IMR-90 (cell line): ENCODE measurements around the gene TENM4. TPM values are rescaled to one million over a fixed set of nuclear protein-coding genes. Genes with fewer than 3 reads are reported as not detected.

Experiments used
- ATAC-seq: fragments of 200-7000 bp; cut with Tn5 transposase; 2 replicates; pipeline ENCODE4 v1.9.1; 2020; ENCODE audit warnings: low read depth, mild to moderate bottlenecking, moderate library complexity
- BruUV-seq: library from RNA; stranded (reverse); fragments of 400-500 nt; replicated peaks from 2 replicates; lab custom pipeline; 2021; lab: Mats Ljungman, UMichigan
- CTCF ChIA-PET: fragments of 300-600 bp; formaldehyde crosslinking; extraction: SDS; loops from one replicate; lab custom pipeline; 2021; ENCODE audit warnings: antibody characterized with exemption; lab: Yijun Ruan, JAX
- POLR2A ChIA-PET: fragments of 300-600 bp; sonication (Branson Sonifier 250); formaldehyde crosslinking; loops from one replicate; lab custom pipeline; 2022; ENCODE audit warnings: antibody characterized with exemption; ENCODE audit not compliant: unreplicated experiment; lab: Charles Lee
- DNase-seq: peaks from one replicate; pipeline ENCODE4 v3.0.0; 2013
- H2AFZ ChIP-seq: replicated peaks from 2 replicates; pipeline ENCODE3; 2013; ENCODE audit warnings: low read length, mild to moderate bottlenecking; ENCODE audit not compliant: poor library complexity
- H2AK5ac ChIP-seq: 2 replicates; pipeline ENCODE4 v1.6.1; 2013; ENCODE audit warnings: low read depth, low read length, inconsistent platforms
- H2AK9ac ChIP-seq: replicated peaks from 2 replicates; pipeline ENCODE3; 2013; ENCODE audit warnings: mild to moderate bottlenecking, low read depth, low read length, moderate library complexity; ENCODE audit not compliant: poor library complexity
- H2BK120ac ChIP-seq: 2 replicates; pipeline ENCODE4 v1.6.1; 2013; ENCODE audit warnings: low read depth, low read length, inconsistent platforms
- H2BK15ac ChIP-seq: 3 replicates; pipeline ENCODE4 v1.6.1; 2013; ENCODE audit warnings: low read depth, low read length, inconsistent platforms
- H2BK20ac ChIP-seq: 2 replicates; pipeline ENCODE4 v1.6.1; 2013; ENCODE audit warnings: low read depth, mild to moderate bottlenecking, inconsistent platforms, low read length, moderate library complexity
- H2BK5ac ChIP-seq: 2 replicates; pipeline ENCODE4 v1.6.1; 2013; ENCODE audit warnings: mild to moderate bottlenecking, low read depth, low read length, inconsistent platforms; ENCODE audit not compliant: poor library complexity, severe bottlenecking
- H3K14ac ChIP-seq: replicated peaks from 2 replicates; pipeline ENCODE4 v1.6.1; 2013; ENCODE audit warnings: low read depth, low read length, inconsistent platforms
- H3K18ac ChIP-seq: 2 replicates; pipeline ENCODE4 v1.6.1; 2013; ENCODE audit warnings: low read depth, low read length, control low read depth
- H3K23ac ChIP-seq: 2 replicates; pipeline ENCODE4 v1.6.1; 2013; ENCODE audit warnings: low read depth, low read length, inconsistent platforms
- H3K27ac ChIP-seq: 2 replicates; pipeline ENCODE4 v1.5.1; 2013; ENCODE audit warnings: mild to moderate bottlenecking, control low read depth, low read length; ENCODE audit not compliant: insufficient read depth
- H3K27me3 ChIP-seq: 2 replicates; pipeline ENCODE4 v1.6.1; 2013; ENCODE audit warnings: low read length; ENCODE audit not compliant: control insufficient read depth, insufficient read depth
- H3K36me3 ChIP-seq: 2 replicates; pipeline ENCODE4 v1.6.1; 2013; ENCODE audit warnings: low read length, mixed read lengths; ENCODE audit not compliant: control insufficient read depth, insufficient read depth
- H3K4ac ChIP-seq: 2 replicates; pipeline ENCODE4 v1.6.1; 2013; ENCODE audit warnings: low read depth, low read length, inconsistent platforms
- H3K4me1 ChIP-seq: 2 replicates; pipeline ENCODE4 v1.6.1; 2013; ENCODE audit warnings: low read length, mixed read lengths; ENCODE audit not compliant: control insufficient read depth, insufficient read depth
- H3K4me2 ChIP-seq: 2 replicates; pipeline ENCODE4 v1.6.1; 2013; ENCODE audit warnings: low read depth, mild to moderate bottlenecking, control low read depth, low read length, moderate library complexity
- H3K4me3 ChIP-seq: 2 replicates; pipeline ENCODE4 v1.5.1; 2013; ENCODE audit warnings: low read depth, mild to moderate bottlenecking, control low read depth, low read length, moderate library complexity; ENCODE audit not compliant: insufficient read depth
- H3K56ac ChIP-seq: 2 replicates; pipeline ENCODE4 v1.6.1; 2013; ENCODE audit warnings: low read length, inconsistent platforms; ENCODE audit not compliant: insufficient read depth; ENCODE audit errors: extremely low read depth
- H3K79me1 ChIP-seq, 2 experiments: 2 replicates each; pipeline ENCODE4 v1.6.1; 2013; ENCODE audit warnings: low read length in 2 of 2, inconsistent platforms in 1 of 2, low read depth in 1 of 2
- H3K9ac ChIP-seq: 2 replicates; pipeline ENCODE4 v1.6.1; 2013; ENCODE audit warnings: low read depth, low read length, control low read depth
- H3K9me1 ChIP-seq: 2 replicates; pipeline ENCODE4 v1.6.1; 2013; ENCODE audit warnings: low read length, inconsistent platforms; ENCODE audit not compliant: insufficient read depth
- H3K9me3 ChIP-seq: 2 replicates; pipeline ENCODE4 v1.6.1; 2013; ENCODE audit warnings: low read length; ENCODE audit not compliant: control insufficient read depth, insufficient read depth
- H4K20me1 ChIP-seq: 2 replicates; pipeline ENCODE4 v1.6.1; 2013; ENCODE audit warnings: low read length, inconsistent platforms; ENCODE audit not compliant: insufficient read depth
- H4K5ac ChIP-seq: 2 replicates; pipeline ENCODE4 v1.6.1; 2013; ENCODE audit warnings: mild to moderate bottlenecking, low read depth, low read length, control low read depth
- H4K8ac ChIP-seq, 2 experiments: 2 replicates each; pipeline ENCODE4 v1.6.1; 2013; ENCODE audit warnings: low read depth in 2 of 2, low read length in 2 of 2, control low read depth in 1 of 2, inconsistent platforms in 1 of 2
- H4K91ac ChIP-seq: 2 replicates; pipeline ENCODE4 v1.6.1; 2013; ENCODE audit warnings: low read depth, low read length, inconsistent platforms; ENCODE audit not compliant: insufficient read depth
- BHLHE40 ChIP-seq: fragments of 150-350 bp; IDR thresholded peaks from 2 replicates; pipeline ENCODE4 v1.6.1; 2016; ENCODE audit warnings: mild to moderate bottlenecking, low read depth, low read length
- CTCF ChIP-seq: conservative IDR thresholded peaks from 2 replicates; pipeline ENCODE4 v1.5.1; 2012; ENCODE audit warnings: mild to moderate bottlenecking, low read depth, low read length, improper control_type of control experiment
- FOS ChIP-seq: fragments of 150-350 bp; IDR thresholded peaks from 2 replicates; pipeline ENCODE4 v1.6.1; 2016; ENCODE audit warnings: low read depth, low read length
- MAFK ChIP-seq: IDR thresholded peaks from 2 replicates; pipeline ENCODE4 v1.6.1; 2012; ENCODE audit warnings: low read depth, low read length, improper control_type of control experiment
- MAZ ChIP-seq: IDR thresholded peaks from 2 replicates; pipeline ENCODE4 v1.6.1; 2012; ENCODE audit warnings: low read depth, mild to moderate bottlenecking, low read length, improper control_type of control experiment, moderate library complexity, borderline replicate concordance
- MXI1 ChIP-seq: IDR thresholded peaks from 2 replicates; pipeline ENCODE4 v1.6.1; 2012; ENCODE audit warnings: low read depth, mild to moderate bottlenecking, low read length, moderate library complexity, borderline replicate concordance
- NFE2L2 ChIP-seq: fragments of 150-350 bp; IDR thresholded peaks from 2 replicates; pipeline ENCODE4 v1.6.1; 2016; ENCODE audit warnings: low read depth, mild to moderate bottlenecking, low read length
- RCOR1 ChIP-seq: IDR thresholded peaks from 2 replicates; pipeline ENCODE4 v1.6.1; 2012; ENCODE audit warnings: mild to moderate bottlenecking, low read length, improper control_type of control experiment; ENCODE audit not compliant: insufficient replicate concordance
- SMC3 ChIP-seq: fragments of 150-350 bp; IDR thresholded peaks from 2 replicates; pipeline ENCODE4 v1.6.1; 2016; ENCODE audit warnings: low read depth, mild to moderate bottlenecking, antibody characterized with exemption, low read length, moderate library complexity
- USF2 ChIP-seq: fragments of 150-350 bp; IDR thresholded peaks from 2 replicates; pipeline ENCODE4 v1.6.1; 2017; ENCODE audit warnings: mild to moderate bottlenecking, antibody characterized with exemption, low read length, low read depth
- dilution Hi-C: fragments of 300-500 bp; cut with HindIII; formaldehyde crosslinking; loops from one replicate; pipeline ENCODE4 v1.14.3; 2018; ENCODE audit warnings: low sequenced_read_pairs; ENCODE audit not compliant: unreplicated experiment
- in situ Hi-C: fragments of 300-500 bp; cut with MboI; formaldehyde crosslinking; loops from 3 replicates; pipeline ENCODE4 v1.14.3; 2019; ENCODE audit warnings: low sequenced_read_pairs, inconsistent platforms, mixed read lengths
- intact Hi-C: fragments of 100-400 bp; cut with micrococcal nuclease; formaldehyde crosslinking; loops from 2 replicates; pipeline ENCODE4 v1.10.0; 2022
- polyA plus RNA-seq, 3 experiments: library from polyadenylated mRNA; depleted of rRNA; stranded (reverse); fragments of >200 nt; gene quantifications; 2 replicates each; pipeline ENCODE4 v1.2.3, GENCODE V29; 2012; ENCODE audit warnings: low replicate concordance in 1 of 3
- total RNA-seq: library from RNA; depleted of rRNA; stranded (reverse); fragments of >200 nt; gene quantifications from 2 replicates; pipeline ENCODE4 v1.2.3, GENCODE V29; 2012
- TF ChIP-seq, protein P1 (sequence below): fragments of 150-350 bp; IDR thresholded peaks from 2 replicates; pipeline ENCODE4 v1.6.1; 2016; ENCODE audit warnings: low read depth, mild to moderate bottlenecking, low read length, moderate library complexity, borderline replicate concordance

Gene TENM4
- total and polyA plus RNA-seq, 2 of the 4 experiments (the other 2 are of a cell fraction): 7.4 to 9.0 TPM

- Histone ChIP-seq H4K91ac (no peak overlapping the region), H3K9me3 (no peaks in the 10 kb centered on the region), H2BK20ac (no peak overlapping the region), H2BK120ac (no peak overlapping the region), H3K56ac (no peak overlapping the region), H3K79me1 (no peaks in the 10 kb centered on the region), H4K5ac (no peak overlapping the region), H3K14ac (no peak overlapping the region), H3K4me3 (no peak overlapping the region), H3K27me3 (no peaks in the 10 kb centered on the region), H3K4me1 (no peaks in the 10 kb centered on the region), H2BK5ac (no peak overlapping the region), H3K36me3 (peaks cover 3% of the 10 kb centered on the region; the same call in 1 of the 2 replicates), H2AK5ac (no peak overlapping the region), H4K20me1 (no peaks in the 10 kb centered on the region), H3K23ac (no peak overlapping the region), H3K9ac (no peak overlapping the region), H4K8ac (no peak overlapping the region), H3K4ac (no peak overlapping the region), H3K9me1 (no peaks in the 10 kb centered on the region), H3K4me2 (no peak overlapping the region), H3K18ac (no peak overlapping the region), H2AFZ (no peak overlapping the region), H3K27ac (no peak overlapping the region), H2AK9ac (no peak overlapping the region), H2BK15ac (no peak overlapping the region)
- ChIA-PET POLR2A (no interaction called here), CTCF (no interaction called here)
- dilution Hi-C loops: no loop called here
- TF ChIP-seq USF2 (no peak), MAZ (no peak), FOS (no peak), BHLHE40 (no peak), MAFK (no peak), SMC3 (no peak), CTCF (no peak), RCOR1 (no peak), MXI1 (no peak), NFE2L2 (no peak)
- TF ChIP-seq, protein P1, sequence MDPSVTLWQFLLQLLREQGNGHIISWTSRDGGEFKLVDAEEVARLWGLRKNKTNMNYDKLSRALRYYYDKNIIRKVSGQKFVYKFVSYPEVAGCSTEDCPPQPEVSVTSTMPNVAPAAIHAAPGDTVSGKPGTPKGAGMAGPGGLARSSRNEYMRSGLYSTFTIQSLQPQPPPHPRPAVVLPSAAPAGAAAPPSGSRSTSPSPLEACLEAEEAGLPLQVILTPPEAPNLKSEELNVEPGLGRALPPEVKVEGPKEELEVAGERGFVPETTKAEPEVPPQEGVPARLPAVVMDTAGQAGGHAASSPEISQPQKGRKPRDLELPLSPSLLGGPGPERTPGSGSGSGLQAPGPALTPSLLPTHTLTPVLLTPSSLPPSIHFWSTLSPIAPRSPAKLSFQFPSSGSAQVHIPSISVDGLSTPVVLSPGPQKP: no peak
- no TSS peak for BruUV-seq
- intact Hi-C loops: no loop called here
- ATAC-seq (no peak), DNase-seq (no peak)
- in situ Hi-C loops: no loop called here
Observed at GRCh38 chr11:79290761-79291160, 150.1 kb downstream of the TENM4 start.
